Activated CD8-positive, alpha-beta memory T cell treated with anti-CD3 and anti-CD28 coated beads for 4 hours (primary cell): ENCODE results near the gene ZNF22.
A peak's percentile ranks its signal among the peaks of the same experiment; 100 is the strongest.

Experiments used
- DNase-seq, 2 donors: peaks; one replicate each; pipeline ENCODE4 v3.0.0-alpha.2; 2020; ENCODE audit warnings: low read depth in 2 of 2

ZNF22 gene

DNA sequence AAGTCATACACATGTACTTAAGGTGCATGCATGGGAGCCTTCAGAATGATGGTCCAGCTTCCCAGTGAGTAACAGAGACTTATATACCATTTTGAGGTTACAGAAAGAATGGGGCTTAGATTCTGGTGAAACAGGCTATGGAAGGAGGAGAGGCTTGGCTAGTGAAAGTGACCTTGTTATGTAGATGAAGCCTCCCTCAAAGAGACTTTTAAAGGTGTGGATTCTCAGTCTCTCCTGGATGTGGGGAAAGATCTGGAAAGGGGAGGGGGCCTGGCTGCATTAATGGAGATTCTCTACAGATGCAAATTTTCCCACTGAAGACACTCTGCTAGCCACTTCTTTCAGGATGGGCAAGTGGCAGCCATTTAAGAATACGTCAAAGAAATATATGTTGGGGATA is 35.6 kb upstream of the ZNF22 start:
- DNase-seq: no peak

DNA sequence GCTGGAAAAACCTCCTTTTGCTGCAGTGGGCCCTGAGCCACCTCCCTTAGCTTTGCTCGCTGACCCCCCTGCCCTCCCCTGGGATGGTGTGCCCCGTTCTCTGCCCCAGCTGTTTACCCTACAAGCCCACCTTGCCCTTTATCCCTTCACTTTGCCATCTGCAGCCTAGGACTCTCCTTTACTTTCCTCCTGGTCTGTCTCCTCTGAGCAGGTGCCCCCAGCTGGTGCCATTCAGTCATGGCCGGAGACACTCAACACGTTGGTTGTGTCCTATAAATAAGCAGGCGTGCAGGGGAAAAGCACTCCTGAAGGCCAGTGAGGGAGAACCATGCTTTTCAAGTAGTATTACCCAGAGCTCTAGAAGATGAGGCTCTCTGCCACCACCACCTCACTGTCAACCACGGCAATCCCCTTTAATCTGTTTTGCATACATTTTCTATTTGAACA is 35.0 kb upstream of the ZNF22 start:
- DNase-seq: no peak

DNA sequence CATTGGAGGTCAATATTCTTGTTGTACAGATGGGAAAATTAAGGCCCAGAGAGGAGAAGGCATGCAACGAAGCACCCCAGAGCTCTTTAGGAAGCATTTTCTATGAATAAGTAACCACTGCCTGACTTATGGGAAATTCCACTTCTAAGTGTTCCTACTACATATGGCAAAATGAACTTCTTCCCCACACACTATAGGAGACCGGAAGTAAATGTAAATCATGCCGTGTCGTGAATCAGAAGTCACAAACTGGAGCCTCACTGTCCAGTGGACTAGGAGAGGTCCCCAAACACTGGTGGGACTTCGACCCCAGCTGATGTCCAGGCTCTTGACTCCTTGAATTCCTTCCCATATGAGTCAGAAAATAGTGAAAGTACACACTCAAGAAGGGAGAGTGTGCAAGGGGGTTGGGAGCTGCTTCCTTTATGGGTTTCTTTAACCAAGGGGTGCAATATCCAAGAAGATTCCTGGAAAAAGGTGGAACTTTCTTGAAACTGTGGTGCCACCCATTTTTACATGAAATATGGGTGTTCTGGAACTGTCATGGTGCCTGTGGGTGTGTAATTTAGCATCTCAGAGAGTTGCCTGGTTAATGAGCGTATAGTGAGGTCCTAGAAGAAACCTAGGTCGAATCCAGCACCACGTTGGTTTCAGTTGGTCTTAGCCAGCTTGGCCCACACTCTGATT is 34.5 kb upstream of the ZNF22 start:
- no peak for DNase-seq

DNA sequence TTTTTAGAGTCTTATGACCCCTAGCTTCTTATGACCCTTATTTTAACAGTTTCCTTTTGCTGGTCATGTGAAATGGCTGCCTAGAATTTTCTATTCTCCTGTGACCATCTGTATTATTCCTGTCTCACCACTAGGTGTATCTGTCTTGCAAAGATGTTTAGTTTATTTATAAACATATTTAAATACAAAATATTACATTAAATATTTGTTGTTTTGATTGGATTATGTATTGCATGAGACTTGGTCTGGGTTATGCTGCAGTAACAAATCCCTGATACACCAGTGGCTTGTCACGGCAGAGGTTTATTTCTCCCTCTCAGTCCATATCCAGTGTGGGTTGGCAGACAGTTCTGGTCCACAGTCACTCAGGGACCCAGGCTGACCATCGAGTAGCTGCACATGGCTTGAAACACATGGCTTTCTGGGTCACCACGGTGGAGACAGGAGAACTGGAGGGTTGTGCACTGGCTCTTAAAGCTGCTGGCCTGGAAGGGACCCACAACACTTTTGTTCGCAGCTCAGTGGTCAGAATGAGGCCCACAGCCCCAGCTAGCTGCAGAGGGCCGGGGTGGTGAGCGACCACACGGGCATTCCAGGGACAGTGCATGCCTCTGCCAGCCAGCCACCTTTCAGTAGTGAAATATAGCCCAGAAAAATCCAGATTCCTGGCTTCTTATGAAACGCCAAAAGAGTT is 33.8 kb upstream of the ZNF22 start:
- no peak for DNase-seq

DNA sequence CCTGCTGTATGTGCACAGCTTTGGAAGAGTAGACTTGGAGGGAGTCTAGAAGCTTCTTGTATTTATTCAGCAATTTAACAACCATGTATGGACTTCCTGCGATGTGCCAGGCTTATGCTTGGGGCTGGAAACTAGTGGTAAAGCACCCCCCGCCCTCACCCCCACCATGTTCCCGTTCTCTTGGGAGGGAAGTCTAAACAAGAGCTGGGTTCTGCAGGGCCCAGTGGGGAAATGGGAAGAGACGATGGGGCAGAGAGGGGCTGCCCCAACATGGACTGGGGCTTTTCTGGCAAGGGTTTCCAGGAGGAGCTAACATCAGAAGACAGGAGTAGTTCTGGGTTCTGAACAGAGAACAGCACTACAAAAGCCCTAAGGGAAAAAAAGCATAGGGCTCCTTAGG is 33.1 kb upstream of the ZNF22 start:
- no peak for DNase-seq

DNA sequence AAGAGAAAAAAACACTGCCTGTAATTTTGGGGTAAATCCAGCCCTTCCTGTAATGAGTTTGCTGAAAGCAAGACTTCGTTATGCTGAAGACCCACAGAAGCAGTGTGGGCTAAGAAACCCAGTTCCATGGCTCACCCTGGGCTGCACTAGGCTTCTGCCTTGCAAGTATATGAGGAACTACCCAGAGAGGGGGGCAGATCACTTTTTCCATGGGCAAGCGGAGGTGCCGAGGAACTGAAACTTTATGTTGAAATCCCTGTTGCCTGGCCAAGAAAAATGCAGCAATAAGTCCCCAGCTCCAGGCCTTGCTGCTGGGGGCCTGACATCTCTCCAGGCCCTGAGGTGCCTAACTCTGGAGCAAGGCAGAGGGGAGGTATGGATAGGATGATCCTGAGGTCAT is 32.6 kb upstream of the ZNF22 start:
- no peak for DNase-seq

DNA sequence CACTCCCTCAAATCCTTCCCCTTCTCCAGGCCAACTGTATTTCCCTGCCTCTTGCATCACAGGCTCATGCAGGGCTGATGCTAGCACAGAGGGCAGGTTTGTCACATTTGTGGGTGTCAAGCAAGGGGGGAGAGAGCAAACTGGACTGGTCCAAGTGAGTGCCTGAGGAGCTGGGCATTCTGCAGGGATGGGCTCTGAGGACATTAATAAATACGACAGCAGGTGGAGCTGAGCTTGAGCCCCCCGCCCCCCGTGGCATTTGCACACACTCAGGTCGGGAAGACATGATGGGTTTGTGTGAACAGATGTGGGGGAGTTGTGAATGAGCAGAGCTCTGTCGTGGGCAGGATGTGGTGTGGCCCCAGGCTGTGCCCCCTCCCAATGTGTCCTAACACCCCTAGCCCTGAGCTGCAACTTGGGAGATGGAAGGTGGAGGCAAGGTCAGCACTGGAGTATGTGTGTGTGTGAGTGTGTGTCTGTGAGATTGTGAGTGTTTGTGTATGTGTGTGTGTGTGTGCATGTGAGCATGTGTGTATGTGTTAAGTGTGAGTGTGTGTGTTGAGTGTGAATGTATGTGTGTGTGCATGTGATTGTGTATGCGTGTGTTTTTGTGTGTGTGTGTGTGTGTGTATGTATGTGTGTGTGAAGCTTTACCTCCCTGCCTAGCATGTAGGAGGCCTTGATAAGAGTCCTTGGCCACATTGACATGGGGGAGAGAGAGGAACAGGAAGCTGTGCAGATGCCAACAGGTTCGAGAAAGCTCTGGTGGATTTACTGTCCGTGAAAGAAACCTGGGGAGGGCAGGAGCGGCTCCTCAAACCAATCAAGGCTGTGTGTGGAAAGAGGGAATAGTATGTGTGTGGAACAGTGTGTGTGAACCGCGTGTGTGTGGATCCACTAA is 32.0 kb upstream of the ZNF22 start:
- DNase-seq: no peak

DNA sequence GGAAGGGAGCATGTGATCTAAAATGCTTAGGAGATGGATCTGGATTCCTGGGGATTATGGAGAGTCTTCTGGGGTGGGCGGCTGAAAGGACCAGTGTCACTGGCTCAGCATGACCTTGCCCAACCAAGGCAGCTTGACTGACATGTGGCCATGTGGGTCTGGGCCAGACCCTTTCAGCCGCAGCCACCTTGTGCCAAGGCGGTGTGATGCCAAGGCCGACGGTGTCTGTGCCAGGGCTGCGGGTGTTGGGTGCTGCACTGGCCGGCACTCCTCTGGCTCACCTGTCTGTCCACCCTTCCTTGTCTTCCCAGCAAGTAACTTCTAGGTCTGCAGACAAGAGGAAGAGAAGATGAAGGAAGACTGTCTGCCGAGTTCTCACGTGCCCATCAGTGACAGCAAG is 30.9 kb upstream of the ZNF22 start:
- no peak for DNase-seq

DNA sequence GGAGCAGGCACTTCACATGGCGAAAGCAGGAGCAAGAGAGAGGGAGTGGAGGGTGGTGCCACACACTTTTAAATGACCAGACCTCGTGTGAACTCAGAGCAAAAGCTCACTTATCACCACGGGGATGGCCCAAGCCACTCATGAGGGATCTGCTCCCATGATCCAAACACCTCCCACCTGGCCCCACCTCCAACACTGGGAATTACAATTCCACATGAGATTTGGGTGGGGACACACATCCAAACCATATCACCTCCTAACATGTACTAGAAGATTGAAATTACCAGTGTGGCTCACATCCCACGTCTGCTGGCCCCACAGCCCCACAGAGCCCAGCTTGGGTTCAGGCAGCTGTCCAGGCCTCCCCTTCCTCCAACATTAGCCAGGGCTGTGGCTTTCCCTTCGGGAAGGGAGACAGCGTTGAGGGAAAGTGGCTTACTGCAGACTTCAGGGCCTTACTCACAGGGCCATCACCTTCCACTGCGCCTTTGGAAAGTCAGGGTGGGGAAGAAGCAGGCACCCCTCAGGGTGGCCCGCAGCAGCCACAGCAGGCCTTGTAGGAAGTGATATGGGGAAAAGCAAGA is 29.8 kb upstream of the ZNF22 start:
- DNase-seq: no peak

DNA sequence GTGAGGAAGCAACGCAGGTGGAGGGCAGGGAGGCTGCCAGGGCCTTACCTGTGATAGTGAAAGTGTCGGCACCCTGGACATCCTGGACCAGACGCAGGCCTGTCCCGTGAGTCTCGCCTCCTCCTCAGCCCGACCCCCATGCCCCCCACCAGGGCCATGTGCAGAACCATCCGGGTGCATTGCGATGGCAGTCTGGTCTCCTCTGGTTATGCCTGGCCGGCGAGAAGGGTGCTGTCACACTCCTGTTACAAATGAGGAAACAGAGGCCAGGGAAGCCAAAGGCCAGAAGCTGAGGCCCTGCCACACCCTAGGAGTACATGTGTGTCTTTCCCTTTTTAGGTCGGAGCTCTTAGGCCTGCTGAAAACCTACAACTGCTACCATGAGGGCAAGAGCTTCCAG is 29.3 kb upstream of the ZNF22 start:
- DNase-seq: no peak

DNA sequence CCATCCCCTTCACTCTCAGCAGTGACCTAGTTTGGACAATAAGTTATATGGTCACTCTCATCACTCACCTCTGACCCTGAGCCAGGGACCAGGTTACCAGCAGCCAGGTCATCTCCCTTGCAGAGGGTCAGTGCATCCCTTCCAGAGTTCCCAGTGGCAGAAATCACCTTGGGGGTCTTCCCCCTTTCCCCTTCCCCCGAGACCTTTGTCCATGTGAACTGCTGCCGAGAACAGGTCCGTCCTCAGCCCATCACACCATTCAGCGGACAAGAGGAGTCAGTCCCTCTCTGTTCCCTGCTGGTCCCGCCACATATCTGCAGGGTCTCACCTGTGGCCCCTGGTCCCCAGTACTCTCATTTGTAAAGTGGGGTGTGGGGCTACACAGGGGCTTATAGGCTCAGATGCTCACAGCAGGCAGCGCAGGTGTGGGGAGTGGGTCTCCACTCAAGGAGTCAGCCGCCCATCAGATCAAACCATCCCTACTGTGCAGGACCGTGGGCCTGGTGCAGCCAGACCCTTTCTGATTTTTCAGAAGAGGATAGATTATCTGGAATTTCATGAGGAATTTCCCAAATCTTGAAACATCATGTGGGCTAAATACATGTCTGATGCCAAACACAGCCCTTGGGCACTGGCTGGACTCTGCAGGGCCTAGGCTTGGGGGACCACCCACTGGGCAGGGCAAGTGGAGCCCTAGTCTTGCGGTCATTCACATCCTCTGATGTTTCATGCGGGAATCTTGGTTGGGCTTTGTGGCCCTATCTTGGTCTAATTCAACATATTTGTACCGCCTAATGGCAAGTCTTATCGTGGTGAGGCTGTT is 28.6 kb upstream of the ZNF22 start:
- DNase-seq: no peak

DNA sequence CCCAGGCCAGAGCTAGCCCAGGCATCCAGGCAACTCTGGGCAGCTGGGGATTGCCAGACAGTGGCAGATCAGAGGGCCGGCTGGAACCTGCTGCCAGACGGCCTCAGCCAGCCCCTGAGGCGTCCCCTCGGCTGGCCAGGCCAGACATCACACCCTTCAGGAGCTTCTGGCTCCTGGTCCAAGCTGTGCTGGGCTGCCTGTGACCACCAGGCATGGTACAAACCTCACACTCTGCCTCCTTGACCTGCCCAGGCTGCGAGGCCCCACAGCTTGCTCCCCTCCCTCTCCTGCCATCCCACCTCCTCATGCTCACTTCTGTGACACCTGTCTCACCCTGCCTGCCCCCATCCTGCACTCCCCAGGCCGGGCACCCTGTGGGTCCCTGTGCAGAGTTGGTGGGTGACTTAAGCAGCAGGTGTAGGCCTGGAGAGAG is 27.8 kb upstream of the ZNF22 start:
- no peak for DNase-seq

DNA sequence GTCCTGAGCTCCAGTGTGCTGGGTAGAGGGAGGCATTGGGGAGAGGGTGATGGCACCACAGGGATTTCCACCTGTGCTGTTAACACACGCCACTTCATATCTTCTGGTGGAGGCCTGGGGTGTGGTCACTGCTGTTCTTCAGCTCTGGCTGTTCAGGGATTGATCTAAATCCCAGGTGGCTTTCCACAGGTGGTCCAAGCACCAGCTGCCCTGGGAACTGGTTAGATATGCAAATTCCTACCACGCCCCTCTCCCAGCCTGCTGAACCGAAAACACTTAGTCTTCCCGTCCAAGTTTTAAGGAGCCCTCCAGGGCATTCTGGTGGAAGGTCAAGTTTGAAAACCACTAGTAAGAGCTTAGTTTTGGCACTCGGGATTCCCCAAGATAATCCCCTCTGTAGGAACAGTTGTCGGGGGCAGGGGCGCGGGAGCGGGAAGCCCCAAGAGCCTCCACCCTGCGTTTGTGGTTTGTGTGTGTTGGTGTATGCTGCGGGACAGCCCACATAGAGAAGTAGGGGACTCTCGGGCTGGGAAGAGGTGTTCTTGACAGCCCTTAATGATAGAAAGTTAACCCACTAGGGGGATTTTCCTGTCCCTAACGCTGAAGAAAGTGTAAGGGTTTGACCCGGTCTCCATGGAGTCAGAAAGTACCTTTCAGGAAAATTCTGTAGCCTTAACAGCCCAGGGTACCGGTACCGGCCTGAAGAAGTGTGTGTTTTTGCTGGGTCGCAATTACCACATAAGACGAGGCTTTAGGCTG is 27.2 kb upstream of the ZNF22 start:
- DNase-seq: no peak

DNA sequence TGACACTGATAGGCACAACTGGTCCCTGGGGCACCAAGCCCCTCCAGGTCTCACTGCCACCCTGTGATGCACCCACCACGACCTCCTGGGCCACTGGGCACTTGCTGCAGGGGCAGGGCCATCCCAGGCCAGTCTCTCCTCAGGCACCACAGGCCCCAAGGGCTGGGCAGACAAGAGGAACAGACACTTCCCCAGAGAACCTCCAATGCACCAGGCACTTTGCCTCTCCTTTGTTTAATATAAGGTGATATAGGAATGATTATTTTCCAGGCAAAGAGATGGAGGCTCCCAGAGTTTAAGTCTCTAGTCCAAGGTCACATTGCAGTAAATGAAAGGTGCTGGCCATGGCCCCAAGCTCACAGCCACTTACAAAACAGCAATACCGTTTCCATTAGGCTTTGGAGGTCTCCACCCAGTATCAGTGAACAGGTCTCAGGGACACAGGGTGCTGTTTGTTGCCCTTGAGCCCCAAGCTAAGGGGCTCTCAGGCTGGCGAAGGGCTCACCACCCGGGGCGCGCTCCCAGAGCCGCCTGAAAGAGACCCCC is 26.6 kb upstream of the ZNF22 start:
- DNase-seq: no peak

DNA sequence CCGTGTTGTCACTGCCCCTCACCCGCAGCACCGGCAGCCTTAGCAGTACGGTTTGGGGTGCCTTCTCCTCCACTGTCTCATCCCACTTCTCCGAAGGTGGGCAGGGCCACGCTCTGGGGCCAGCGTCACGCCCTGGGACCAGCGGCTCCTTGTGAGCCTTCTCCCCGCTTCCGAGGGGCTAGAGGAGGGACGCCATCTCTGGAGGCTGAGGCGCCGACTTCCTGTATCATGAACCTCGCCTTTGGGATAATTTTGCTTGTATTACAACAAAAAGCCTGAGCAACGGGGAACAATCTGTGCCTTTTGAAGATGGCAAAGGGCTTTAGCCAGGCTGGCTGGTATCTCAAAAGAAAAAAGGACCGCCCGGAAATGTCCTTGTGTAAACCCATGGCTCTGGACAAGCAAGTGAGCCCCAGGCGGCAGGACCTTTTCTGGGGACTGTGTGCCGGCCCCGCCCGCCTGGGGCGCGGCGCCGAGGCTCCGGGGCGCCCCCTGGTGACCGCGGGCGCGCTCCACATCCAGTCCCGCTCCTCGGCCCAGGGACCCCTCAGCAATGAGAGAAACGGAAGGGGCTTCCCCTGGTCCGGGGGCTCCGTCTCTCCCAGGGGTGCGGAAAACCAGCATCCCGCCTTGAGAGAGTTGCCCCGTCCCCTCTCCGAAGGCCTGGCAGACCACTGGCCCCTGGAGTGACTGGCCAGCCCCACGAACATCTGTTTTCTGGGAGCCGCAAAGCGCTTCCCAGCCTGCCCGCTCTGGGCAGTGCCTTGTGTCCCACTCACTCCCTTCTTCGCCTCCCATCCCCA is 25.9 kb upstream of the ZNF22 start:
- DNase-seq: peak in 1 of 2 donors; percentile 34

DNA sequence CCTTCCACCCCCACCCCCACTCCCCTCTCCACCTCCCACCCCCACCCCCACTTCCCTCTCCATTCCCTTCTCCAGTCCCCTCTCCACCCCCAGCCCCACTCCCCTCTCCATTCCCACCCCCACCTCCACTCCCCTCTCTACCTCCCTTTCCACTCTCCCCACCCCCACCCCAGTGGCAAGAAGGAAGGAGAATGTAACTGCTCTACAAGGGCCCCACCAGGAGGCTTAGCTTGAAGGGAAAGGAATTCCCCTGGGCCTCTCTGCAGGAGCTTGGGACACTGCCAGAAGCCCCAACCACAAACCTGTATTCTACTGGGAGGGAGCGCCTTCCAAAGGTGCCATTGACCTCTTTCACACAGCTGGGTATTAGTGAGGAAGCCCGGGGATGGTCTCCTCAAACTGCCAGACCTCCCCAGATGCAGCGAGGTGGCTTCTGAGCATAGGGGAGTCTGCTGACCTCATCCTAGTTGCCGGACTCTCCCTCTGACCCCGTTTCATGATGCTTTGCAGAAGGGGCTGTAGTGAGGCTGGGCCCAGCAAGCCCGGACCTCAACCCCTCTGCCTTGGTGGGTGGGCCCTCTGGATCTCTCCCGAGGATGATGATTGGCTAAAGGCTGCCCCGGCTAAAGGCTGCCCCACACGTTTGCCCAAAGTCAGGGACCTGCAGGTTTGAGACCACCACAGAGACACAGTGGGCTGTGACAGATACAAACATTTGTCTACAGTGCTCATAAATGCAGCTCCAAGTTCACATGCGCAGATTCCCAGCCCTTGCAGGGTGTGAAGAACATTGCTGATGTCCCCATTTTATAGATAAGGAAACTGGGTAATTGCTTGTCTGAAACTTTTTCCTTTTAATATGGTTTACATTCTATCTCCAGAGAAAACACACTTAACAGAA is 25.0 kb upstream of the ZNF22 start:
- no peak for DNase-seq

DNA sequence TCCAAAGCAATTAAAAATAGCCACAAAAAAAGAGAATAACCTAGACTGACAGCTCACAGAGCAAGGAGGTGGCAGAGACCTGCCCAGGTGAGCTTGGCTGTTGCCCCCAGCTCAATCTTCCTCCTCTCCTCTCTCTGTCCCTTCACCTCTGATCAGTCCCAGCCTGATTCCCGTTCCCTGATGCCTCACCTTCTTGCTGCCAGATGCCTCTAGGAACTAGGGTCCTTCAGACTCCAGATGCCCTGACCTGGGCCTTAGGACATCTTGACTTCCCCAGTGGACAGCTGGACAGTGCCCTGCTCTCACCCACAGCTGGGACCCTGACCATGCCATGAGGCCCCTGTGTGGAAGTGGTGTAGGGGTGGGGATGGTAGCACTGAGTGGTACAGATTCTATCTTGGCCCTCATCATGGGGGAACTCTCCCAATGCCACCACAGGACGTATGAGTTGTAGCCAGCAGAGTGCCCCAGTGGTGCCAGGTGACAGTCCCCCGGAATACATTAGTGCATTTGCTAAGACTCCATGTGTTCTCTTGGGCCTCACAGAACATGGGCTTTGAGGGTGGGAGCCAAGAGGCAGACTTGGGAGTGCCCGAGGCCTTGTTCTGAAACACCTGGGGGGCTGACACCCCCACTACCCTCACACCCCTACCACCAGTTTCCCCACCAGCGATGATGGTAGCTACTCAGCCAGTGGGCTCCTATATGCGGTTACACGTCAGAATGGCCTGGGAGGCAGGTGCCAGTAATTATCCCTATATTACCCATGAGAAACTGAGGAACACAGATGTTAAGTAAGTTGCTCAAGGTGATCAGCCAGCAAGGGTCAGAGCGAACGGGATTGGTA is 24.1 kb upstream of the ZNF22 start:
- no peak for DNase-seq
